HG02981 (cell line): ENCODE results near the gene ARID3B.
"Not testable (repeated sequence)": the region's sequence is repeated elsewhere in the genome, so short reads cannot be mapped to it uniquely, and the experiment has no call there.

Source experiments
- ATAC-seq: cut with Tn5 transposase; IDR thresholded peaks from one replicate; pipeline ENCODE4 v1.9.1; 2021; ENCODE audit warnings: mild to moderate bottlenecking, moderate library complexity; ENCODE audit not compliant: unreplicated experiment

The ARID3B gene

DNA sequence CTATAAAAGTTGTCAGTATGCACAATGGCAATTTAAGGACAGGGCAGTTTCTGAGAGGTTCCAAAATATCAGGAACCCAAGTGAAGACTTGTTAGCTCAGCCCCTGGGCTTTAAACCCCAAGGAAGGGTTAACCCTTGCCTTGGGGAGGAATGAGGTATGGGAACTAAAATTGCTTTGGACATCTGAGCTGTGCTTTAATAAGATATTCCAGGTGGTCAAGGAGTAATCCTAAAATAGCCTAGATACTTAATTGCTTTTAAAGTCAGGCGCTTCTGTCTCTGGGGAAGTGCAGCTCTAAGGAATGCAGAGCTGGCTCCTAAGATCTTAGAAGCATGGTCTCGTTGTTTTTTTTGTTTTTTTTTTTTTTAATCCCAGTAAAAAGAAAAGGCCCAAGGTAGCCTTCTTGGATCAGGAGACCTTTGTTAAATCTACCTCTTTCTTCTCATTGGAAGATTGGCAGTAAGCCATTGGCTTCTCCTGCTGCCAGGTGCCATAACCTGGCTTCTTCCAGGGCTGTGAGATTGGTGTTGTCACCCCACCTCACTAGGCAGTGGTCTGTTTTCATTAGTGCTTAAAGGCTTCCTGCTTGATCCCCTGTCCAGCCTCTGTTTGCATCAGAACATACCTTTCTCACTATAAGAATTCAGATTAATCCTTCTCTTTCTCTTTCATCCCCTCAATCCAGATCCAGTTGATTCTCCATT, 24.5 kb downstream of the ARID3B start:
- ATAC-seq, result no peak

DNA sequence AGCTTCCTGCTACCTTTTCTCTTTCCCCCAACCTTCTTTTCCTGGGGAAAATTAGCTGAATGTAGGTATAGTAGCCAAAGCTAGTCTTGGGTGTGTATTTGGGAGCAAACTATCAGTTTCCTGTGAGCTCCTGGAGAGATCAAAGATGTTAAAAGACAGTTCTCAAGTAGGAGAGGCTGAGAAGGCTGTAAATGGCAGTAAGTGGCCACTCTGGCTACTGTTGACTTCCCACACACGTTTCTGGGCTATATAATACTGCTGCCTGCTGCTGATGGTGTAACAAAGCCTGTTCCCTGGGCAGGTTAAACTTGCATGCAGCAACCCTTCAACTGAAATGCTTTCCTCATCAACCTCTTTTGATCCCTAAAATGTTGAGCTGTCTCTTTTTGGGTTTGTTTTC, 27.6 kb downstream of the ARID3B start:
- ATAC-seq, result no peak

DNA sequence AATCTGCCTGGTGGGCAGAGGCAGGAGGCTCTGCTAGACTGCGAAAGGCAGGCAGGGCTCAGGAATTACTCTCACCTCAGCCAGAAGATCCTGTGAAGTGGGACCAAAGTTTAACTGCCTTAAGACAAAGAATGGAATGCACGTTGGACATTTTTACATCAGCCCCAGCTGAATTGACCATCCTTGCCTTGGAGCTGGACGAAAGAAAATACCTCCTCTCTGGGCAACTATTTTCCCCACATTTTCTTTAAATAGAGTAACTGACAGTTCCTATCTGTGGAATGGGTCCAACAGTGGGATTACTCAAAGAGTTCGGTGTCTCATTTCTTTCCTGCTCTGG, 28.7 kb downstream of the ARID3B start:
- ATAC-seq, result no peak

DNA sequence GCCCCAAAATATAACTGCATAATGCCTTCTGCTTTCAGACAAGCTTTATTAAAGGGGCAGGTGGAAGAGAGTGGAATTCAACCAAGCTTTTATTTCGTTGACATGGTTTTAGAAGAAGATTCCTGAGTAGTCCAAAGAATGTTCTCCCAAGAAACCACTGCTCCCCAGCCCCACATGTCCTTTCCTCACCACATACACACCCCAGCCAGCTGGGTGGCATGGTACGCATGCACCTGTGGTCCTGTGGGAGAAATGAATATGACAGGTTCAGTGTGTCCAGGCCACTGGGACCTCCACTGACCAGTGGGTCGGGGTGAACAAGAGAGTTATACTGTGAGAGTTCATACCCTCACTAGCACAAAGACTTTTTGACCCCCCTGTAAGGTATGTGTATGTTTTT, 30.2 kb downstream of the ARID3B start:
- ATAC-seq, result no peak

DNA sequence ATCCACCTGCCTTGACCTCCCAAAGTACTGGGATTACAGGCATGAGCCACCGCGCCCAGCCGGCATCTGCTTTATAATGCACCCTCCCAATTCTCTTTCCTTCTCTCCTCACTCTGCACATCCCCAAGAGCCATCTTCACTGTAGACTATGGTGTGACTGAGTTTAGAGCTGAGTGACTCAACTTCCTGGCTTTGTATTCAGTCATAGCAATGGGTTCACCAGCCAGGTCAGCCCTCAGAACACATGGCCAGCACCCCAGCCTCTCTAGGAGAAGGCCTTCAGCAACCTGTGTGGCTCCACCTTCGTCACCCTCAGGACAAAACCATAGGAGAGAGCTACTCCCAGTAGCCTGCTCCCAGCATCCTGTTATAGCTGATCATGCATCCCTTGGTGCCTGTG, 33.0 kb downstream of the ARID3B start:
- ATAC-seq, result no peak

DNA sequence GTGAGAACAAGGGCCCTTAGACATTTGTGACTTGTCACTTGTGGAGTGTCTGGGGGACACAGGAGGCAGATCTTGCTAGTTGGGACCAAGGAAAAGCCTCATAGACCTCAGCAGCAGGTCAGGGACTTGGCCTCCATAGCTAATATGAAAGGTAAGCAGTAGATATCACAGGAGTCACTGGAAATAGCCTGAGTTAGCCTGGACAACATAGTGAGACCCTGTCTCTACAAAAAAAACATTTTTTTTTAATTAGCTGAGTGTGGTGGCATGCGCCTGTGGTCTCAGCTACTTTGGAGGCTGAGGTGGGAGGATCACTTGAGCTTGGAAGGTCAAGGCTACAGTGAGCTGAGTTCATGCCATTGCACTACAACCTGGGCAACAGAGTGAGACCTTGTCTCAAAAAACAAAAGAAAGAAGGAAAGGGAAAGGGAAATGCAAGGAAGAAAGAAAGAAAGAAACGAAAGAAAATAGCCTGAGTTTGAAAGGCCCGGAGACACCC, 37.5 kb downstream of the ARID3B start:
- no peak for ATAC-seq

DNA sequence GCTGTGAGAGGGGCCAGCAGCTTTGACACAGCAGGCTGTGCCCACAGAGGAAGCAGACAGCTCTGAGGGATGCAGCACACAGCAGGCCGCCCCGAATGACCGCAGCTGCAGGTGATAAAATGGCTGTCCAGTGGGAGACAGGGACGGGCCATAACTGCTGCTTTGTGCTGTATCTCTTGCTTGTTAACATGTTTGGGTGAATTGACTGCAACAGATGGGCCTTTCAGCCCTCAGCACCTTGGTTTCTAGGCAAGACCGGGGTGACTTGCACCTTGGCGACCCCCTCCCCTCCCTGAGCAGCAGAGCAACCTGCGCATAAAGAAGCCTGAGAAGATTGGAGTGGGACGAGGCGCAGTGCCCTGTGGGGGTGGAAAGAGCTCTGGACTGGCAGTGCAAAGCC, 38.0 kb downstream of the ARID3B start:
- no peak for ATAC-seq

DNA sequence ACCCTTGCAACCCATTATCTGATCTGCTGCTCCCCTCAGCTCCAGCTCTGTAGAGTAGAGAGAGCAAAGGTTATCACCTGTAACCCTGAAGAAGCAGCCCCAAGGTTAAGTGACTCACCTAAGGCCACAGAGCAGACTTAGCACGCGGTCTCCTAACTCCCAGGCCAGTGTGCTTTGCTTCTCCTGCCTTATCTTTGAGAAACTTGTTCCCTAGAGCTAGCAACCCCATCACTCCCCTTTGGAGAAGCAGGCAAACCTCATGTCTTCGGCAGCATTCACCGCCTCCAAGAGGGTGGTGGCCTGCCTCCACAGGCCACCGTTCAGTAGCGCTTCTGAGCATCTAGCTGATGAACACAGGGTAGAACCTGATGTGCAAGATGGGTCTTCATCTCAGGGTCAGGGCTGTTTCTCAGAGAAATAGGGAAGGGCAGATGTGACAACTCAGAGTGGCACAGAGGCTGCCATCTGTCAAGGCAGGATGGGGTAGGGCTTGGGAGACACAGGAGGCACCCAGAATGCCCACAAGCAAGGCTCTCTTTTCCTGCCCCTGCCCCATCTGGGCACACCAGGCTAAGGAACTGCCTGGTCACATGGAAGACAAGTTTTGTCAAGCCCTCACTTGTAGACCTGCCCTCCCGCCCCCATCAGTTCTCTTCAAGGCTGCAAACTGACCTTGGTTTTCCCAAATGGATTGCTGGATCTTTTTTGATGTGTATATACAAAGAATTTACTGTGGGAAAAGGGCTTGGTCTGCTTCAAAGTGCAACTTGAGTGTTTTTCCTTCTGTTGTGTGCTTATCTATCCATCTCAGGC, 39.7 kb downstream of the ARID3B start:
- no peak for ATAC-seq

DNA sequence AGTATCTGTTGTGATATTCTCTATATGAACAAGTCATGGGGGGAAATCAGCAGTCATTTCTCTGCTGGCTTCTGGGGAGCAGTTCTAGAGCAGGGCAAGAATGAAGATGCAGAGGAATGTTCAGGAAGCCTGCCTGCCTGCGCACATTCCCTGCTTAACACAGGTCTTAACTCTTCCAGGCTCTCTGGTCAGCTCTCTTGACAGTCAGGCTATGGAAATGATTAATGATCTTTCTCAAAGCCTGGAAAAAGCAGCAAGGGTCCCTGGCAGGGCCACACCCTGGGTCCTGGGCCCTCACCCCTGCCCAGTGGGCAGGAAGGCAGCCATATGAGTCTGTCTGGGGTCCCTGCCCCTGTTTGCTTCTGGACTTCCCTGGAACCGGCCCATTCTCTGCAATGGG, 43.2 kb downstream of the ARID3B start:
- ATAC-seq, result no peak

DNA sequence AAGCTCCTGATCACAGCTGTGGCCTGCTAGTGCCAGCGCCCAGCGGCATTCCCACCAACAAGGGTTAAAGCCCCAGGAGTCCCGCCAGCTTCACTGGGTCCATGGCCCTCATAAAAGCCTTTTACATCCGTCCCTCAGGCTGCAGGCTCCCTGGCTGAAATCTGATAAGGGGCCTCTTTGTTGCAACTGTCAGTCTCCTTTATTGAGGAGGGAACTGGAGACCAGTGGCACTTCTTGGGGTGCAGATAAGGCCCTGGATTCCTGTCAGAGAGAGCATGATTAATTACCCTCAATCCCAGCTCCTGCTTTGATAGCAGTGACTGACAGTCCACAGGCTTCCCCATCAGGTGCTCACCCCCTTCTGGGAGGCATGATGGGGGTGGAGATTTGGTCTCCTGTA, 43.8 kb downstream of the ARID3B start:
- no peak for ATAC-seq

DNA sequence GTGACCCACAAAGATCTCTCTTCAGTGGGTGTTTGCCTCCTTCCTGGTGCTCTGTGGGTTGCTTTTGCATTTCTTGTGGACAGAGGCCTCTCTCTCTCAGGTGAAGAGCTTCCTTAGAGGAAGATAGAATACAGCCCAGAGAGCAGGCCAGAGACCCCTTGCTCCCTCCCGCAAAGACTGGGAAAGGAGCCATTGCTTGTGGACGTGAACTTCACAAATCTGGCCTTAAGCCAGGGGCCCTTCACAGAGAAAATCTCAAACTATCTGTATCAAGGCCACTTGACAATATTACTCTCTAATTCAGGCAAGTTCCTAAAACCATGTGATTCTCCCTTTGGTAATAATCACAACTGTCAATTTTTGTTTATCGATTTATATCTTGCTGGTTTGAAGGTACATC, 44.2 kb downstream of the ARID3B start:
- ATAC-seq, result no peak

DNA sequence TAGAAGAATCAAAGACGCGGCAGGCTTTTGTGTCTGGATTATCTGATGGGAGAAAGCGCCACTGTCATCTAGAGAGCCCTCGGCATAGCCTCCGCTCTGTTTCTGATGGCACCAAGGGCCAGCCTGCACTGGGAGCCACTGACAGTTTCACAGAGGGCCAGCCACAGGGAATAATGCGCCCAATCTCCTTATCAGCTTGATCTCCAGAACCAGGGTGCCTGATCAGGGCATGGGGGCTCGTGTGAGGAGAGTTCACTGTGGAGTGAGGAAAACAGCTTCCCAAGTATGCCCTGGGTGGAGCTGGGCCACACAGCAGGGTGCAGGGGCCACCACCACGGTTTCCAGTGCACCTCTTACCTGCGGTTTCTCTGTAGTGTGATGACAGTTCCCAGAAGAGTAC, 44.8 kb downstream of the ARID3B start:
- no peak for ATAC-seq

DNA sequence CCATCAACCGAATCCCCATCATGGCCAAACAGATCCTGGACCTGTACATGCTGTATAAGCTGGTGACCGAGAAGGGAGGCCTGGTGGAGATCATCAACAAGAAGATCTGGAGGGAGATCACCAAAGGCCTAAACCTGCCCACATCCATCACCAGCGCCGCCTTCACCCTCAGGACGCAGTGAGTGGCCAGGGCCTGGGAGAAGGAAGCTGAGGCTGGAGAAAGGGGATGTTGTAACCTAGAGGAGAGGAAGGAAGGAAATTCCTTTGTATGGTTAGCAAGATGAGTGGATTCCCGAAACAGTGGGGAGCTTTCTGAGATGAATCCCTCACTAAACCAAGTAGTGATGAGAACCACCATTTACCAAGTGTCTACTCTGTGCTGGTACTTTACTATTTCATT, 48.8 kb downstream of the ARID3B start:
- no peak for ATAC-seq

DNA sequence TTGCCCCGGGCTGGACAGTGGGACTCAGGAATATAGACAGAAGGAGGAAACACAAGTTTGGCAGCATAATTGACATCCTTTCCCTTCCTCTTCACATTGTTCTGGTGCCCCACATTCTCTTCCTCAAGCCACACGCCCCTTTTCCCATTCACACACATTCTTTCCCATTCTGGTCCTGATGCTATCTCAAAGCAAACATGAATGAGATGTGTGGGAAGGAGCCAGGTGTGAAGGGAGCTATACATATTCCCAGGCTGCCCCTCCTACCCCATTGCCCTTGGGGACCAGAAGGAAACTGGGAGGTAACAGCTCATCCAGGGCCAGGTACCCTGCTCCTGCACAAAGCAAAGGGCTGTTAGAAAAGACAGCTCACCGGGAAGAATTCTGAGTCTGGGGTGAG, 51.2 kb downstream of the ARID3B start:
- ATAC-seq, result no peak

DNA sequence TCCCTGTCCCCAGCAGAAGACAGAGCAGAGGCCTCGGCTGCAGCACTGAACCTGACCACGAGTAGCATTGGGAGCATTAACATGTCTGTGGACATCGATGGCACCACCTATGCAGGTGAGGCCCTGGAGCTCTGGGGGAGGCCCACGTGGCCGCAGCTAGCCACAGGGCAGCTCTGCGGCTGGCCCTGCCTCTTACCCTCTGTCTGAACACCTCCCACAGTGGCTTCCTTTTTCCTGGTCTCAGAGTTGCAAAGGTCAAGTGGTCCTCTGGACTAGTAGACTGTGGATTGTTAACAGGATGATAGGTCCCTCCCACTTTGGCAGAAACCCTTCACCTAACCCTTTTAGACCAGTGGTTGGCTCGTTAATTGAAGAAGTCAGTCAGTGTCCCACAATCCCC, 52.1 kb downstream of the ARID3B start:
- ATAC-seq, result no peak

DNA sequence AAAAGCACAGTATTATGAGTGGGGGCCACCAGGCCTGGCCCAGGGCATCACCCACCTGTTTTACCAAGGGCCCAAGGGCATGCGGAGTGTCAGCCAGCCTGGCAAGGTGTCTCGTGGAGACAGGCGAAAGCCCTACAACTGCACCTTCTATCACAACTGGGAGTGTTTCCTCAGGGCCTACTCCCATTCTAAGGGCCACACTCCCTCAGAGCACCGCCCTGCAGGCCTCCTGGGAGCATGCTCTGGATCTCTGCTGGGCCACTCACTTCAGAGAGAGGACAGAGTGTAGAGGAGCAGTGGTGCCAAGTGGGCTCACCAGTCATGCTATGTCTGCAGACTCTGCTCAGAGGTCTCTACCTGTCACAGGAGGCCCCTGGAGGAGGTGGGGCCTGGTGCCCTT, 53.4 kb downstream of the ARID3B start:
- ATAC-seq, result no peak

DNA sequence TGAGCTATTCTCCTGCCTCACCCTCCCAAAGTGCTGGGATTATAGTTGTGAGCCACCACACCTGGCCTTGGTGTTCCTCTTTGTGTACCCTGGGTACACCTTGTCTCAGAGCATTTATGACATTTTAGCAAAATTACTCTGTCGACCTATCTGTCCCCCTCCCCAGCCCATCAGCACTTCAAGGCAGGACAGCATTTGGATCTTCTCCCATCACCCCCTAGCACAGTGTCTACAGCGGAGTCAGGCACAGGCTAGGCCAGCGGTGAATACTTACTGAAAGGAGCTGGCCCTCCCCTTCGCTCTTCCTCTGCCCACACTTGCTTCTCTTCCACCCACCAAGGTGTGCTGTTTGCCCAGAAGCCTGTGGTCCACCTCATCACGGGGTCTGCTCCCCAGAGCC, 54.3 kb downstream of the ARID3B start:
- ATAC-seq, result no peak

DNA sequence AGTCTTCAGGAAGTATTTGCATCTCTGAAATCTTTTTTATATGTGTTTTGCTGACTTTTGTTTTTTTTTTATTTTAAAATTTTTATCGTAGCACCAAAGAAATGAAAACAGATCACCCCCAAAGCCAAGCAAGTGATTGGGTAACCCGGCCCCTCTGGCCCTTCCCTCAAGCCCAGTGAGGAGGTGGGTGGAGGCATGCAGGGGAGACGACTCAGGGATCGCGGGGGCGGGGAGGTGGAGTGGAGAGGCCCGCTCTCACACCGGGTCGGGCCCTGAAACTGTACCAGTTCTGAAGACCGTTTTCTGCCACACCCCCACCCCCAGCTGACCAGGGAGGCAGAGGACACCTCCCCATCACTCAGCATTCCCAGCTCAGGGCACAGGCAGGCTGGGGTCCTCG, 55.7 kb downstream of the ARID3B start:
- ATAC-seq, result not testable (repeated sequence)

DNA sequence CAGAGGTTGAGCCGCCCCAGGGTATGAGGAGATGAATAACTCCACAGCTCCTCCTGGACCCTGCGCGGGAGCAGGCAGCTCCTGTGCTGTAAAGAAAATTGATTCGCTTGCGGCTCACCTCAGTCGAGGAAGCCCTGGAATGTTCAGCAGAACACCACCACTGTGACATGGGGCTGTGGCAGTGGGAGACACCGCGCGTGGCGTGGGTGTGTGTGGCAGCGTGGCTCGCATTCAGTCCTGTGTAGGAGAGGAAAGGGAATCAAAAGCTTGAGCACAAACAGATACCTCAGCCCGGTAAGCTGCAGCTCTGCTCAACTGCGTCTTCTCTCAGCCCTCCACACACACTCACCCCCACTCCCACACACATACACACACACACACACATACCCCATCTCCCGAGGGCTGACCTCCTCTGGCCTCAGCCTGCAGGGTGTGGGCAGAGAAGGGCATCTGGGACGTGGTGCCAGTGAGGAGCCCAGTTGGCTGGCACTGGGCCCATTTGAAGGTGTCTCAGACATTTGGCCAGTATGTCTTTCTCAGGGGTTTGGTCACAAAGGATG, 56.2 kb downstream of the ARID3B start:
- ATAC-seq, result not testable (repeated sequence)

DNA sequence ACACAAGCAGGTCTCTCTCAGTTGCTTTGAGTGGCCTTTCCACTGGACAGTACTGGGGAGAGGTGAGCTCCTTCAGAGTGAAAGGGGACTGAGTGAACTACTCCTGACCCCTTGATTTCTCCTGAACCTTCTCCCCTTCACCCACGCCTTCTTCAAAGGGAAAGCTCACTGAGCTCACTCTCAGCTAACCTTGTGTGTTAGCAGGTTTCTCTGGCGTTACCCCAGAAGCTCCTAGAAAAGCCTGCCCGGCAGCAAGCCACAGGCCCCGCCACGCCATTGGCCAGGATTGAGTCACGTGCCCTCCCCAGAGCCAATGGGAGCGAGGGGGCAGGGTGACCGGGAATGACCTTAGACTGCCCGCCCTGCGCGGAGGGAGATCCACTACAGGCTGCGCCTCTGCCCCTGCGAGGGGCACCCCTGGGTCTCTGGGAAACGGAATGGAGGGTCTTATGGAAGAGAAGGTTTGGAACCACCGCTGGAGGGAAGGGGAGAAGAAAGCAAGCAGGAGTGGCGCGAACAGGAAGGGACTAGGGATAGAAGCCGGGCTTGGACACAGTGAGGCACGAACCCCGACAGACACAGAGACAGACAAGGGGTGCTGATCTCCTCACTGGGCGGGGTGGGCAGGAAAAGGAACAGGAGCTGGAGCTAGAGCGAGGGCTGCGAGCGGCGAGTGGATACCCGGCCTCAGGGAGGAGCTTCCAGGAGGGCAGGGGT, 57.3 kb downstream of the ARID3B start:
- peak; percentile 83 for ATAC-seq

DNA sequence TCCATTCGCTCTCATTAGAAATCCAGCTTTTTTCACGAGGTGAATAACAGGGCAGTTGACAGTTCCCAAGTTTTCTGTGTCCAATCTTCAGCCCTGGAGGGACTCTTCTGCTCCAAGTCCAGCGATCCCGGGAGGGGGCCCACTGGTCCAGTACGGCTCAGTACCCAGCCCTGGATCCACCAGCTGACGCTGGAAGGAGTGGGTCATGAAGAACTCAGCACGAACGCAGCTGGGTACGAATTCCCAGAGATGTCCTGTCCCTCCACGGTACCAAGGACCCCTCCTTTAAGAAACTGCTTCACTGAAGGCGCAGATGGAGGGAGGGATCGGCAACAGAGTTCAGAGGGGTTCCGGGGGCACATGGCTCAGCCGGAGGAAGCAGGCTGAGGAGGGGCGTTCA, 58.1 kb downstream of the ARID3B start:
- no peak for ATAC-seq
